Thymus (tissue), 11 donors: ENCODE measurements around the gene KCNJ6. TPM values are rescaled to one million over a fixed set of nuclear protein-coding genes. Genes with fewer than 3 reads are reported as not detected.
"Not testable (repeated sequence)": the region's sequence is repeated elsewhere in the genome, so short reads cannot be mapped to it uniquely, and the experiment has no call there.

Experiments
- DNase-seq, 9 donors: peaks; one replicate each; pipeline ENCODE4 v3.0.0-alpha.2; 2013; ENCODE audit warnings: low spot score in 9 of 9, low read depth in 6 of 9, missing footprints in 1 of 9
- H3K27ac ChIP-seq, 2 donors: one replicate each; pipeline ENCODE4 v1.5.1; 2013; ENCODE audit warnings: control low read depth in 1 of 2, low read depth in 1 of 2, low read length in 1 of 2, mild to moderate bottlenecking in 1 of 2, moderate library complexity in 1 of 2
- H3K27me3 ChIP-seq, 2 donors: one replicate each; pipeline ENCODE4 v1.5.1; 2013; ENCODE audit warnings: low read length in 1 of 2; ENCODE audit not compliant: control insufficient read depth in 2 of 2, insufficient read depth in 1 of 2
- H3K36me3 ChIP-seq, 2 donors: one replicate each; pipeline ENCODE4 v1.5.1; 2013; ENCODE audit warnings: low read length in 1 of 2, mild to moderate bottlenecking in 1 of 2, moderate library complexity in 1 of 2; ENCODE audit not compliant: control insufficient read depth in 2 of 2, insufficient read depth in 2 of 2
- H3K4me1 ChIP-seq, 2 donors: one replicate each; pipeline ENCODE4 v1.5.1; 2013; ENCODE audit warnings: low read length in 2 of 2; ENCODE audit not compliant: control insufficient read depth in 2 of 2, insufficient read depth in 2 of 2
- H3K4me3 ChIP-seq, 2 donors: one replicate each; pipeline ENCODE4 v1.5.1; 2013; ENCODE audit warnings: low read length in 2 of 2, control low read depth in 1 of 2, mild to moderate bottlenecking in 1 of 2
- H3K9me3 ChIP-seq, 2 donors: one replicate each; pipeline ENCODE4 v1.5.1; 2013; ENCODE audit warnings: low read length in 1 of 2, mild to moderate bottlenecking in 1 of 2; ENCODE audit not compliant: control insufficient read depth in 2 of 2, insufficient read depth in 1 of 2
- WGBS: extraction: QIAGEN DNeasy Blood & Tissue Kit; methylation state at CpG from one replicate; pipeline ENCODE4 v1.1.7; 2013; 5-methylcytosine and 5-hydroxymethylcytosine counted together
- polyA plus RNA-seq: library from polyadenylated mRNA; stranded (reverse); fragments of 200-250 nt; gene quantifications from one replicate; pipeline ENCODE4 v1.2.3, GENCODE V29; 2013
- total RNA-seq: library from RNA; stranded (reverse); fragments of 120-200 nt; gene quantifications from one replicate; pipeline ENCODE4 v1.2.4, GENCODE V29; 2013
- donor health status: healthy.

KCNJ6 gene
- total and polyA plus RNA-seq, 2 donors: under 0.01 to 0.02 TPM

DNA sequence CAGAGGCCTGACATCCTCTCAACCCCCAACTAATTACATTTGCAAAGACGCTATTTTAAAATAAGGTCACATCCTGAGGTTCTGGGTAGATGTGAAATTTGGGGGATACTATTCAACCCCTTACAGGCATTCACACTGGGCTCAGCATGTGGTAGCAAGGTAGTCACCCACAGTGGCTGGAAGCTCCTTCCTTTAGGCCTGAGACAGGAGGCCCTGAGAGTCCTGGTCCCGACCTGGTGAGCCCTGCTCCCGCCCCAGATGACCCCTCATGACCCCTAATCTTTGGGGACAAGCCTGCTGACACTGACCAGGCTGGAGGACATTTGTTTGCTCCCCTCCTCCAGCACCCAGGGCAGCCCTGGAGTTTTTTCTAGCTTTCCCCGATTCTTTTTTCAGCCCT is 323.8 kb downstream of the KCNJ6 start:
- WGBS: 87% methylated on average over 4 of the region's 4 CpGs
- Histone ChIP-seq H3K36me3 (no peaks in the 10 kb centered on the region), H3K4me3 (no peak overlapping the region), H3K27ac (no peak overlapping the region), H3K27me3 (no peaks in the 10 kb centered on the region), H3K9me3 (no peaks in the 10 kb centered on the region), H3K4me1 (no peaks in the 10 kb centered on the region)
- DNase-seq: no peak

DNA sequence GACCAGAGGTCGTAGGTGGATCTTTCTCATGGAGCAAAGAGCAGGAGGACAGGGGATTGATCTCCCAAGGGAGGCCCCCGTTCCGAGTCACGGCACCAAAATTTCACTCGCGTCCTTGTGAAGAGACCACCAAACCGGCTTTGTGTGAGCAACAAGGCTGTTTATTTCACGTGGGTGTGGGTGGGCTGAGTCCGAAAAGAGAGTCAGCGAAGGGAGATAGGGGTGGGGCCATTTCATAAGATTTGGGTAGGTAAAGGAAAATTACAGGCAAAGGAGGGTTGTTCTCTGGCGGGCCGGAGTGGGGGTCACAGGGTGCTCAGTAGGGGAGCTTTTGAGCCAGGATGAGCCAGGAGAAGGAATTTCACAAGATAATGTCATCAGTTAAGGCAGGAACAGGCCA is 324.3 kb downstream of the KCNJ6 start:
- not testable (repeated sequence) for H3K27me3 ChIP-seq, H3K27ac ChIP-seq, H3K36me3 ChIP-seq, DNase-seq, H3K4me1 ChIP-seq, H3K4me3 ChIP-seq, H3K9me3 ChIP-seq
- 95% methylated on average over 12 of the region's 12 CpGs for WGBS

- not testable (repeated sequence) for H3K9me3 ChIP-seq, DNase-seq, H3K27ac ChIP-seq, H3K36me3 ChIP-seq, H3K4me1 ChIP-seq, H3K27me3 ChIP-seq, H3K4me3 ChIP-seq
- WGBS: 93% methylated on average over 8 of the region's 8 CpGs
Measured at GRCh38 chr21:37590836-37591235, 325.4 kb downstream of the KCNJ6 start.

GRCh38 chr21:37588644-37589043 is 327.6 kb downstream of the KCNJ6 start:
- not testable (repeated sequence) for H3K27me3 ChIP-seq, H3K4me3 ChIP-seq, H3K9me3 ChIP-seq, H3K36me3 ChIP-seq, H3K27ac ChIP-seq, H3K4me1 ChIP-seq, DNase-seq
- WGBS: 96% methylated on average over 8 of the region's 8 CpGs

- Histone ChIP-seq H3K27me3 (no peaks in the 10 kb centered on the region), H3K4me1 (no peaks in the 10 kb centered on the region), H3K36me3 (no peaks in the 10 kb centered on the region), H3K9me3 (no peaks in the 10 kb centered on the region), H3K27ac (no peak overlapping the region), H3K4me3 (no peak overlapping the region)
- DNase-seq: no peak
- WGBS: 92% methylated on average over 5 of the region's 5 CpGs
Measured at GRCh38 chr21:37587635-37588177, 328.6 kb downstream of the KCNJ6 start.

DNA sequence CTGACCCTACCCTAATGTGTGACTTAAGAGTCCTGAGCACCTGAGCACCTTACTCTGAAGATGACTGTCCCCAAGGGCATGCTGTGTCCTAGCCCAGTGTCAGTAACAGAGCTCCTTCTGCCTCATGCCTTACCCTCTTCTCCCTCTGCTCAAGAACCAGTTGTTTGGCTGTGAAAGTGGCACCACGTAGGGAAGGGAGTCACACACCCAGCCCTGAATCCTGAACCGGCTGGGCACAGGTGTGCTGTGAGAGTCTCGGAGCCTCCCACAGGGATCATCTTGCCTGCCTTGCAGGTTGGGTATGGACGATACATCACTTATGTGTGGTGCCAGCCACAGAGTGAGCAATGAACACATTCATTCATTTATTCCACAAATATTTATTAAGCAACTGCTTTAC is 329.1 kb downstream of the KCNJ6 start:
- whole genome bisulfite sequencing: 99% methylated on average over 4 of the region's 4 CpGs
- no peak for DNase-seq
- H3K9me3 ChIP-seq: no peaks in the 10 kb centered on the region

GRCh38 chr21:37582590-37582989 is 333.7 kb downstream of the KCNJ6 start:
- H3K27ac ChIP-seq: no peak overlapping the region
- no peak for DNase-seq
- no peaks in the 10 kb centered on the region for H3K4me1 ChIP-seq
- WGBS: 89% methylated on average over 5 of the region's 5 CpGs
- H3K36me3 ChIP-seq: no peaks in the 10 kb centered on the region
- H3K9me3 ChIP-seq: no peaks in the 10 kb centered on the region
- no peaks in the 10 kb centered on the region for H3K27me3 ChIP-seq
- H3K4me3 ChIP-seq: no peak overlapping the region

More for the DNA sequence above, 329.1 kb downstream of the KCNJ6 start:
- no peaks in the 10 kb centered on the region for H3K36me3 ChIP-seq
- H3K4me3 ChIP-seq: no peak overlapping the region
- H3K4me1 ChIP-seq: no peaks in the 10 kb centered on the region
- H3K27ac ChIP-seq: no peak overlapping the region
- H3K27me3 ChIP-seq: no peaks in the 10 kb centered on the region

GRCh38 chr21:37580666-37581065 is 335.6 kb downstream of the KCNJ6 start:
- Histone ChIP-seq H3K4me1 (no peaks in the 10 kb centered on the region), H3K9me3 (no peaks in the 10 kb centered on the region), H3K36me3 (no peaks in the 10 kb centered on the region), H3K27ac (no peak overlapping the region), H3K27me3 (no peaks in the 10 kb centered on the region), H3K4me3 (no peak overlapping the region)
- WGBS: 17% methylated on average over 3 of the region's 3 CpGs
- DNase-seq: no peak

GRCh38 chr21:37579356-37579755 is 336.9 kb downstream of the KCNJ6 start:
- DNase-seq: no peak
- Histone ChIP-seq H3K9me3 (no peaks in the 10 kb centered on the region), H3K36me3 (no peaks in the 10 kb centered on the region), H3K4me3 (no peak overlapping the region), H3K4me1 (no peaks in the 10 kb centered on the region), H3K27ac (no peak overlapping the region), H3K27me3 (no peaks in the 10 kb centered on the region)
- WGBS: 92% methylated on average over 1 of the region's 1 CpG
